HepG2 (cell line): ENCODE measurements around the gene ANKRD44. TPM values are rescaled to one million over a fixed set of nuclear protein-coding genes. Genes with fewer than 3 reads are reported as not detected.

Experiments used
- ATAC-seq: fragments of 200-7000 bp; cut with Tn5 transposase; 3 replicates; pipeline ENCODE4 v1.9.1; 2020; ENCODE audit warnings: mild to moderate bottlenecking, moderate library complexity
- BruUV-seq: library from RNA; stranded (reverse); fragments of 400-500 nt; replicated peaks from 2 replicates; lab custom pipeline; 2021; lab: Mats Ljungman, UMichigan
- CTCF ChIA-PET: fragments of 300-600 bp; formaldehyde crosslinking; extraction: SDS; loops from one replicate; lab custom pipeline; 2021; ENCODE audit warnings: low total read pairs, inconsistent platforms, low intra/inter-chr PET ratio; lab: Yijun Ruan, JAX
- POLR2A ChIA-PET: fragments of 350-600 bp; sonication (Branson Sonifier 250); formaldehyde crosslinking; loops from one replicate; lab custom pipeline; 2020; ENCODE audit warnings: antibody characterized with exemption, inconsistent platforms; lab: Yijun Ruan, JAX
- DNase-seq: peaks from one replicate; pipeline ENCODE4 v3.0.0-alpha.2; 2015; ENCODE audit warnings: low spot score
- FAIRE-seq: peaks from 3 replicates; lab custom pipeline; 2011; peaks lifted over from hg19 to GRCh38; lab: Jason Lieb, UNC
- H2AFZ ChIP-seq: one replicate; pipeline ENCODE4 v1.6.1; 2011; ENCODE audit warnings: low read length, inconsistent platforms
- H3K27ac ChIP-seq: fragments of 300-600 bp; 3 replicates; pipeline ENCODE4 v1.8.0; 2011; ENCODE audit warnings: mixed run types, mild to moderate bottlenecking, mixed read lengths, low read length, inconsistent platforms; ENCODE audit not compliant: insufficient read depth; ENCODE audit errors: extremely low read length
- H3K27me3 ChIP-seq, 2 experiments: fragments of 200-600 bp in 1 of 2; 2 replicates in 1 of 2; 3 replicates in 1 of 2; pipeline versions ENCODE4 v1.6.0 to v1.8.0; 2011; ENCODE audit warnings: low read length in 2 of 2, mild to moderate bottlenecking in 2 of 2, moderate library complexity in 2 of 2, inconsistent platforms in 1 of 2; ENCODE audit not compliant: insufficient read depth in 2 of 2, control insufficient read depth in 1 of 2
- H3K36me3 ChIP-seq, 2 experiments: fragments of 200-600 bp in 1 of 2; replicated peaks in 1 of 2; 2 replicates in 1 of 2; 3 replicates in 1 of 2; pipeline versions ENCODE4 v1.5.1 to v1.8.0; 2011; ENCODE audit warnings: low read length in 2 of 2, inconsistent platforms in 1 of 2; ENCODE audit not compliant: insufficient read depth in 2 of 2, control insufficient read depth in 1 of 2
- H3K4me1 ChIP-seq: 2 replicates; pipeline ENCODE4 v1.5.1; 2012; ENCODE audit warnings: low read length, inconsistent platforms; ENCODE audit not compliant: insufficient read depth
- H3K4me2 ChIP-seq: 2 replicates; pipeline ENCODE4 v1.6.0; 2011; ENCODE audit warnings: low read depth, low read length, inconsistent platforms
- H3K4me3 ChIP-seq, 3 experiments: fragments of 200-600 bp in 1 of 3; sonication (generic), shearing (Covaris generic) in 1 of 3; replicated peaks in 1 of 3; 2 replicates each; pipeline ENCODE4 v1.5.1; 2011 to 2016; ENCODE audit warnings: low read length in 3 of 3, inconsistent platforms in 2 of 3, low read depth in 2 of 3, mild to moderate bottlenecking in 2 of 3, control low read depth in 1 of 3, mixed read lengths in 1 of 3; ENCODE audit not compliant: insufficient read depth in 1 of 3
- H3K79me2 ChIP-seq: one replicate; pipeline ENCODE4 v1.6.1; 2011; ENCODE audit warnings: low read length, inconsistent platforms; ENCODE audit not compliant: insufficient read depth
- H3K9ac ChIP-seq: 2 replicates; pipeline ENCODE4 v1.6.0; 2011; ENCODE audit warnings: mild to moderate bottlenecking, low read depth, low read length, inconsistent platforms; ENCODE audit not compliant: insufficient read depth
- H3K9me3 ChIP-seq: 2 replicates; pipeline ENCODE4 v1.5.1; 2012; ENCODE audit warnings: mild to moderate bottlenecking, low read length
- H4K20me1 ChIP-seq: 2 replicates; pipeline ENCODE4 v1.6.0; 2011; ENCODE audit warnings: inconsistent platforms, mild to moderate bottlenecking, low read length, moderate library complexity; ENCODE audit not compliant: insufficient read depth
- ASH2L ChIP-seq: fragments of 300-600, 200-600 bp; sonication (generic); IDR thresholded peaks from 2 replicates; pipeline ENCODE4 v1.7.0; 2017; ENCODE audit warnings: low read depth, mild to moderate bottlenecking, moderate library complexity, mixed read lengths, low read length; ENCODE audit not compliant: insufficient read length
- ATRX ChIP-seq: sonication (generic); formaldehyde crosslinking; IDR thresholded peaks from 2 replicates; pipeline ENCODE4 v1.4.0; 2020; ENCODE audit warnings: missing genetic modification reagents, borderline replicate concordance
- FOXJ3 ChIP-seq: sonication (generic); formaldehyde crosslinking; IDR thresholded peaks from 2 replicates; pipeline ENCODE4 v1.4.0; 2020; ENCODE audit warnings: missing genetic modification reagents, mild to moderate bottlenecking, borderline replicate concordance
- MAFF ChIP-seq: IDR thresholded peaks from 2 replicates; pipeline ENCODE4 v1.6.1; 2011; ENCODE audit warnings: low read depth, low read length, improper control_type of control experiment
- MAFK ChIP-seq, 2 experiments: IDR thresholded peaks in 1 of 2; conservative IDR thresholded peaks in 1 of 2; 2 replicates each; pipeline ENCODE4 v1.6.1; 2011; ENCODE audit warnings: improper control_type of control experiment in 2 of 2, low read length in 2 of 2
- PLRG1 ChIP-seq: fragments of 450-650 bp; conservative IDR thresholded peaks from 2 replicates; pipeline ENCODE4 v1.6.1; 2016
- WGBS: methylation state at CpG from one replicate; pipeline ENCODE4 v1.1.6; 2017; ENCODE audit warnings: low lambda C conversion rate; 5-methylcytosine and 5-hydroxymethylcytosine counted together
- in situ Hi-C: cut with HindIII; loops from 2 replicates; pipeline ENCODE4 v1.10.0; 2017; ENCODE audit warnings: low pct_unique_long_range_greater_than_20kb; ENCODE audit not compliant: extremely low pct_ligation_motif_present
- intact Hi-C: fragments of 100-400 bp; cut with micrococcal nuclease; formaldehyde crosslinking; loops from one replicate; pipeline ENCODE4 v1.10.0; 2022; ENCODE audit not compliant: unreplicated experiment
- polyA plus RNA-seq, 8 experiments: library from polyadenylated mRNA; depleted of rRNA in 3 of 8; stranded (reverse) in 7 of 8; unstranded in 1 of 8; fragments of >200 nt; fragmentation: Illumina TruSeq in 4 of 8; extraction: Trizol in 4 of 8; gene quantifications; 2 replicates each; pipeline versions ENCODE4 v1.2.1 to v1.2.3, GENCODE V29; 2011 to 2016; ENCODE audit warnings: low read depth in 4 of 8, missing spikeins in 1 of 8, mixed read lengths in 1 of 8; ENCODE audit not compliant: insufficient read depth in 1 of 8
- total RNA-seq, 5 experiments: library from RNA; depleted of rRNA; stranded (reverse); fragments of >200 nt; fragmentation: Illumina TruSeq; extraction: Trizol; gene quantifications; 2 replicates each; pipeline ENCODE4 v1.2.3, GENCODE V29; 2016; ENCODE audit warnings: low read depth in 1 of 5

ANKRD44 gene
- total and polyA plus RNA-seq, 2 of the 13 experiments (the other 11 are each of a cell fraction or from before 2014, with no cell fraction given) = 0.04 to 0.11 TPM

DNA sequence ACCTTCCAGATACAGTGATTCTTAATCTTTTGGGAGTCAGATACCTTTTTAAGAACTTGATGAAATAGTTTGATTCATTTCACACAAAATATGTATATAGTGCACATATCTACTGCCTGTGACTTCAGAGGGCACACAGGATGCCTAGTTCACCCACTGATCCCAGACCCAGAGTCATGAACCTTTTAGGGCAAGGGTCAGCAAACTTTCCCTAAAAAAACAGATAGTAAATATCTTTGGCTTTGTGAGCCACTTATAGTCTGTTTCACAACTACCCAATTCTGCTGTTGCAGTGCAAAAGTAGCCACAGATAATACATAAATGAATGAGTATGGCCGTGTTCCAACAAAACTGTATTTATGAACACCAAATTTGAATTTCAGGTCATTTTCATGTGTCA, 124.9 kb downstream of the ANKRD44 start:
- TF ChIP-seq ASH2L = no peak
- TF ChIP-seq FOXJ3 = no peak
- TF ChIP-seq ATRX (CRISPR knock-in tag) = no peak
- TF ChIP-seq, all 625 proteins: peak for 0
- CTCF ChIA-PET = no interaction called here
- no peak for ATAC-seq

DNA sequence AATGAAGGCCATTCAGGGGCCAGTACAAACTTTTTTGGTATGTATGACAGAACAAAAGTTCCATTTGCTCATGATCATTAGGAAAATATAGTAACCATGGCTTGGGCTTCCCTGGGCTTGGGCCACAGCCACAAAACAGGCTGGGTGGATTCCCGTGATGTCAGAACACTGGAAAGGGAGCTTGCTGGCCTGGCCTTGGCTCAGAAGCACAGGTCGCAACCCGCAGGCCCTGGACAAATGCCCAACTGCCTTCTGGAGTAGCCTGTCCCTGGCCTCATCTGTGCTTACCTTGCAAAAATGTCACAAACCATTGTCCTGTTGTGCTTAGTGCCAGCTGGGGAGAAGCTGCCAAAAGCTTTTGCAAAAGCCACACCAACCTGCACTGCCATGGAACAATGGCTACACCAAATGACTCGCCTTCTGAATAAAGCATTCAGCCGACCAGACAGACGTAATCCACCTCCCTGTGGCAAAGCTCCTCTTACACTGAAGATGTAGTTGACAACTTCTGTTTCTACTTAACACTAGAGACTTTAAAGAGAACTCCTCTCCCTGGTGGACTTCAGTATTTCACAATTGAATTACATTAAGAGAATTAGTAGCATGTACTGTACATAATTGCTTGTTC, 125.5 kb downstream of the ANKRD44 start:
- Histone ChIP-seq H3K27me3 (no peaks in the 10 kb centered on the region), H3K4me3 (no peak overlapping the region), H3K79me2 (no peaks in the 10 kb centered on the region)
- FAIRE-seq = no peak
- TF ChIP-seq MAFK (conservative IDR thresholded peaks at IDR 0.05 in 1 of 2, IDR thresholded peaks at IDR 0.05 in 1 of 2; ENCODE audit: low read length in 2 of 2) (peak; percentile 39 to 60; a peak in 2 of 4 replicates), PLRG1 (no peak), MAFF (peak; percentile 45; the same call in 1 of the 2 replicates)
- TF ChIP-seq, all 625 proteins: peak for 2
- Histone ChIP-seq H3K27ac (no peak overlapping the region), H3K36me3 (no peaks in the 10 kb centered on the region), H3K9me3 (no peaks in the 10 kb centered on the region), H2AFZ (no peak overlapping the region), H3K4me2 (no peak overlapping the region), H3K4me1 (no peaks in the 10 kb centered on the region), H3K9ac (no peak overlapping the region), H4K20me1 (no peaks in the 10 kb centered on the region)
- no peak for DNase-seq
- ChIA-PET POLR2A (no interaction called here), CTCF (no interaction called here)
- WGBS = 23% methylated on average over 6 of the region's 6 CpGs
- no peak for ATAC-seq
- intact Hi-C loops = no loop called here
- BruUV-seq = no TSS peak
- in situ Hi-C loops = loop anchor here (5.0 kb wide), 1 partner anchor 197 kb away; no protein-coding TSS in a partner anchor

More for the DNA sequence above, 124.9 kb downstream of the ANKRD44 start:
- WGBS = 22% methylated on average over 1 of the region's 1 CpG
- no peaks in the 10 kb centered on the region for H3K9me3 ChIP-seq
- H3K4me3 ChIP-seq = no peak overlapping the region
- H3K4me2 ChIP-seq = no peak overlapping the region
- H4K20me1 ChIP-seq = no peaks in the 10 kb centered on the region
- POLR2A ChIA-PET = no interaction called here
- no peaks in the 10 kb centered on the region for H3K4me1 ChIP-seq
- no peaks in the 10 kb centered on the region for H3K79me2 ChIP-seq
- H3K27me3 ChIP-seq = no peaks in the 10 kb centered on the region
- DNase-seq (no peak), FAIRE-seq (no peak)
- intact Hi-C loops = no loop called here
- H3K9ac ChIP-seq = no peak overlapping the region
- no peak overlapping the region for H2AFZ ChIP-seq
- H3K27ac ChIP-seq = no peak overlapping the region
- H3K36me3 ChIP-seq = no peaks in the 10 kb centered on the region
- BruUV-seq = no TSS peak
- in situ Hi-C loops = loop anchor here (5.0 kb wide), 1 partner anchor 197 kb away; no protein-coding TSS in a partner anchor
